ENCODE measurements around the gene MARK4.

- TF ChIP-seq CTCF (conservative IDR thresholded peaks at IDR 0.05): no peak
- TF ChIP-seq ZFX (IDR thresholded peaks at IDR 0.05): no peak
These were observed 20.7 kb downstream of the MARK4 start for GRCh38 chr19:45271735-45272108.

Measured in C4-2B (cell line).